NT2/D1 (cell line): ENCODE data around the gene LRMDA.

Experiments
- SUZ12 ChIP-seq: IDR thresholded peaks from 2 replicates; pipeline ENCODE4 v1.6.1; 2011; ENCODE audit not compliant: insufficient read length, insufficient read depth; ENCODE audit errors: extremely low read depth
- YY1 ChIP-seq: IDR thresholded peaks from 2 replicates; pipeline ENCODE4 v1.6.1; 2011; ENCODE audit not compliant: insufficient read length, insufficient read depth
- ZNF274 ChIP-seq: IDR thresholded peaks from 2 replicates; pipeline ENCODE4 v1.6.1; 2011; ENCODE audit warnings: mild to moderate bottlenecking, low read depth, low read length

DNA sequence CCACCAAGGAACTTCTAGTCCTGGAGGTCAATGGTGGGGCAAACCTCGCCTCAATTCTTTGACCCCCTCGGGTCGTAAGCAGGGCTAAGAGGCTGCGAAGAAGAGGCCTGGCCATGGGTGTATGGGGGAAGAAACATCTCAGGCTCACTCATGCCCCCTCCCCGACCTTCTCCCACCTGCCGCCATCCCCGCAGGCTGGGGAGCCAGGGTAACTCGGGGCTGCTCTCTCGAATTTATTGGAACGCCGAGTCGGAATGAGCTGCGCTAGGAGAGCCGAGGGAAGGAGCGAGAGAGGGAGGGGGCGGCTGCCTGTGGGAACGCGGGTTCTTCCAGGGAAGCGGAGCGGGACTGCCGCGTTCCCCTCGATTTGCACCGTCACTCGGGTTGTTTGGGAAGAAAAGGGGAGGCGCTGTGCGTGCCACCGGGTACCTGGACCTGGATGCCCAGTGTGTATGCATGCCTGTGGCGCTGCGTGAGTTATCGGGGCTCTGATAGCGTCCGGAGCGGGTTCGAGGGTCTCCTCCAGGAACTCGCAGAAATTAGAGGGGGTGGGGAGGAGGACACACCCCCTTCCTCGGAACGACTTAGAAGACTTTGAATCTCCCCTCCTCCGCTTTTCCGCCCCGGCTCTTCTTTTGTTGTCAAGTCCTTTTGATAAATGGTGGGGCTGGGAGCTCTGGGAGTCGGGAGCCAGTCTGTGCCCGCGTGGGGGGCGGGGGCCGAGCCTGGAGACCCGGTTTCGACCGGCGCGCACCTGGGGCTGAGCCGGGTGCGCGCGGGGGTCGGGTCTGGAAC is 28.1 kb upstream of the LRMDA start:
- TF ChIP-seq YY1 (no peak), ZNF274 (no peak), SUZ12 (no peak)
